SU-DHL-6 (cell line): ENCODE measurements around the gene PTRH2.

Source experiments
- H2AFZ ChIP-seq: fragments of 200-600 bp; sonication (generic); 2 replicates; pipeline ENCODE4 v1.6.1; 2014; ENCODE audit warnings: low read depth, mild to moderate bottlenecking, moderate library complexity, mixed read lengths, antibody characterized with exemption, low read length; ENCODE audit not compliant: severe bottlenecking
- H3F3A ChIP-seq: fragments of 200-600 bp; shearing (Covaris generic); 2 replicates; pipeline ENCODE4 v1.6.0; 2016; ENCODE audit warnings: antibody characterized with exemption, mild to moderate bottlenecking; ENCODE audit not compliant: insufficient read depth
- H3K27ac ChIP-seq: fragments of 200-600 bp; sonication (generic); 2 replicates; pipeline ENCODE4 v1.5.1; 2016; ENCODE audit warnings: low read depth, mild to moderate bottlenecking, low read length, moderate library complexity, mixed read lengths
- H3K27me3 ChIP-seq: fragments of 200-600 bp; sonication (generic), shearing (Covaris generic); 2 replicates; pipeline ENCODE4 v1.6.0; 2014; ENCODE audit warnings: mild to moderate bottlenecking, low read length
- H3K36me3 ChIP-seq: fragments of 200-600 bp; sonication (generic); 2 replicates; pipeline ENCODE4 v1.6.1; 2014; ENCODE audit warnings: mild to moderate bottlenecking, low read length, mixed read lengths
- H3K4me2 ChIP-seq: fragments of 300-600, 200-600 bp; shearing (Covaris generic), sonication (generic); 2 replicates; pipeline ENCODE4 v1.6.0; 2014; ENCODE audit warnings: low read length, low read depth, mild to moderate bottlenecking; ENCODE audit not compliant: poor library complexity, severe bottlenecking
- H3K4me3 ChIP-seq: fragments of 200-600 bp; sonication (generic); 2 replicates; pipeline ENCODE4 v1.5.1; 2014; ENCODE audit warnings: antibody characterized with exemption, low read length, mild to moderate bottlenecking, mixed read lengths; ENCODE audit not compliant: insufficient read depth, poor library complexity, severe bottlenecking
- H3K79me2 ChIP-seq: fragments of 200-600 bp; sonication (generic); 2 replicates; pipeline ENCODE4 v1.6.1; 2014; ENCODE audit warnings: mild to moderate bottlenecking, low read length, moderate library complexity; ENCODE audit not compliant: insufficient read depth
- H3K9ac ChIP-seq: fragments of 200-600 bp; sonication (generic); 2 replicates; pipeline ENCODE4 v1.7.0; 2014; ENCODE audit warnings: mild to moderate bottlenecking, low read length
- H3K9me2 ChIP-seq: fragments of 200-600 bp; sonication (generic); replicated peaks from 2 replicates; pipeline ENCODE4 v1.6.1; 2014; ENCODE audit warnings: low read length; ENCODE audit not compliant: insufficient read depth
- H3K9me3 ChIP-seq: fragments of 200-600 bp; sonication (generic); 2 replicates; pipeline ENCODE4 v1.6.1; 2014; ENCODE audit warnings: low read length, mixed read lengths; ENCODE audit not compliant: insufficient read depth
- H4K20me1 ChIP-seq: fragments of 200-600 bp; sonication (generic); 2 replicates; pipeline ENCODE4 v1.6.1; 2014; ENCODE audit warnings: low read depth, mild to moderate bottlenecking, antibody characterized with exemption, low read length, moderate library complexity, mixed read lengths
- EZH2phosphoT487 ChIP-seq: fragments of 200-600 bp; sonication (generic), shearing (Covaris generic); conservative IDR thresholded peaks from 2 replicates; pipeline ENCODE4 v1.6.1; 2018; ENCODE audit warnings: mild to moderate bottlenecking, antibody characterized with exemption, low read length, moderate library complexity, mixed read lengths
- TF ChIP-seq, protein P1 (sequence below): fragments of 200-600 bp; sonication (generic); IDR thresholded peaks from one replicate; pipeline ENCODE4 v1.5.1; 2017; ENCODE audit warnings: antibody characterized with exemption, mild to moderate bottlenecking, low read length, moderate library complexity; ENCODE audit not compliant: insufficient read depth, poor library complexity, severe bottlenecking

The PTRH2 gene

DNA sequence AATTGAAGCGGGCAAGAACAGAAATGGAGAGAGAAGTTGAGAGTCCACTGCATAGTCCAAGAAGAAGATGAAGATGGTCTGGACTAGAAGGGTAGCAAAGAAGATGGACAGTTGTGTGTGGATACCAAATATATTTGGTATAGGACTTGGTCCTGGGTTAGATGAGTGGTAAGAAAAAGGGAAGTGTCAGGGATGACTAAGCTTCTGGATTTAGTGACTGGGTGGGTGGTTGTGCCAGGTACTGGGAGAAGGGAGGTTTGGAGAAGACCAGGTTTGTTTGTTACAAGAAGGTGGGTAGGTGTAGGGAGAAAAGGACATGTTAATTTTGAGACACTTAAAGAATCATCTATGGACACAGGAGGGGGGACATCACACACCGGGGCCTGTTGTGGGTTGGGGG, 5.6 kb upstream of the PTRH2 start:
- no peaks in the 10 kb centered on the region for H3K9me2 ChIP-seq
- peaks cover 3% of the 10 kb centered on the region; the same call in 1 of the 2 replicates for H4K20me1 ChIP-seq
- H2AFZ ChIP-seq = no peak overlapping the region
- peaks cover 97% of the 10 kb centered on the region for H3K79me2 ChIP-seq
- TF ChIP-seq EZH2phosphoT487 = no peak
- no peak overlapping the region for H3K9ac ChIP-seq
- no peaks in the 10 kb centered on the region for H3K36me3 ChIP-seq
- H3F3A ChIP-seq = peaks cover 16% of the 10 kb centered on the region; the same call in 1 of the 2 replicates
- H3K27ac ChIP-seq = no peak overlapping the region
- H3K4me3 ChIP-seq = no peak overlapping the region
- H3K4me2 ChIP-seq = no peak overlapping the region
- H3K27me3 ChIP-seq = no peaks in the 10 kb centered on the region
- H3K9me3 ChIP-seq = no peaks in the 10 kb centered on the region

DNA sequence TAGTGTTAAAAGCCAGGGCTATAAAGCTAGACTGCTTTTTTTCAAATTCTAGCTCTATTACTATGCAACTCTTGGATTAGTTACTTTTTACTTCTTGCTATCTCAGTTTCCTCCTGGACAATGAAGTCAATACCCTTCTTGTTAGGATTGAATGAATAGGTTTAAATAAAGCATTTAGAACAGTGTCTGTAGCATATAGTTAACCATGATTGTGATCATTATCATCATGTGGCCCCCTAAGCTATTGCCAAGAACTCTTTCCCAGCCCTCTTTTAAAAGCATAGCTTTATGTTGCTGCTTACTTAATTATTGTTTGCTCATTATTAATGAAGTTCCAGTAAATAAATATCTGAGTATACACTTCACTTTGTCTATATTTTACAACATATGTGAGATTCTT, 4.7 kb upstream of the PTRH2 start:
- no peaks in the 10 kb centered on the region for H3K9me3 ChIP-seq

DNA sequence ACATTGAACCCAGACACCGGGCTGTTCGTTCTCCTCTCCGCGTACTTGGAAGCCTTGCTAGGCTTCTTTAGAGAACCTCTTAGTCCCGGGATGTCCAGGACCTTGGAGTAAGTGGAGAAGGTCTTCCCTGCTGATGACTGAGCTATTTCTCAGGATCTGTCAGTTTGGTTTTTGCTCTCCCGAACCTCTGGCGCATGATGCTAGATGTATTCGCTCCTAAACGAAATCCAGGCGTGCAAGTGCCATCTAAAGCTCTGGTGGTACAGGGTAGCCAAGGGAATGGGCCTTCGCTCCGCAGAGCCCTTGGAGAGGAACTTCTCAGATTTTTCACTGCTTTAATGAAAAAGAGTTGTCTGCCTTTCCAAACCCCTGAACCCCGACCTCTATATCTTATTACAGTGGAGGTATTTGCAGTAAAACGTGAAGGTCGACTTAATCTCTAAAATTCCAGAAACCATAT, 771 bp upstream of the PTRH2 start:
- H2AFZ ChIP-seq = peak overlapping the region; percentile 60
- H4K20me1 ChIP-seq = peaks cover 6% of the 10 kb centered on the region; the same call in 1 of the 2 replicates
- H3K27ac ChIP-seq = peak overlapping the region; percentile 78

More for the DNA sequence above, 4.7 kb upstream of the PTRH2 start:
- Histone ChIP-seq H3K27ac (no peak overlapping the region), H3F3A (peaks cover 16% of the 10 kb centered on the region; the same call in 1 of the 2 replicates), H3K36me3 (no peaks in the 10 kb centered on the region), H4K20me1 (peaks cover 3% of the 10 kb centered on the region; the same call in 1 of the 2 replicates), H3K27me3 (no peaks in the 10 kb centered on the region), H2AFZ (no peak overlapping the region), H3K4me2 (no peak overlapping the region), H3K9ac (no peak overlapping the region), H3K79me2 (peaks cover 96% of the 10 kb centered on the region), H3K9me2 (no peaks in the 10 kb centered on the region), H3K4me3 (no peak overlapping the region)
- TF ChIP-seq EZH2phosphoT487 = no peak
- TF ChIP-seq, protein P1, sequence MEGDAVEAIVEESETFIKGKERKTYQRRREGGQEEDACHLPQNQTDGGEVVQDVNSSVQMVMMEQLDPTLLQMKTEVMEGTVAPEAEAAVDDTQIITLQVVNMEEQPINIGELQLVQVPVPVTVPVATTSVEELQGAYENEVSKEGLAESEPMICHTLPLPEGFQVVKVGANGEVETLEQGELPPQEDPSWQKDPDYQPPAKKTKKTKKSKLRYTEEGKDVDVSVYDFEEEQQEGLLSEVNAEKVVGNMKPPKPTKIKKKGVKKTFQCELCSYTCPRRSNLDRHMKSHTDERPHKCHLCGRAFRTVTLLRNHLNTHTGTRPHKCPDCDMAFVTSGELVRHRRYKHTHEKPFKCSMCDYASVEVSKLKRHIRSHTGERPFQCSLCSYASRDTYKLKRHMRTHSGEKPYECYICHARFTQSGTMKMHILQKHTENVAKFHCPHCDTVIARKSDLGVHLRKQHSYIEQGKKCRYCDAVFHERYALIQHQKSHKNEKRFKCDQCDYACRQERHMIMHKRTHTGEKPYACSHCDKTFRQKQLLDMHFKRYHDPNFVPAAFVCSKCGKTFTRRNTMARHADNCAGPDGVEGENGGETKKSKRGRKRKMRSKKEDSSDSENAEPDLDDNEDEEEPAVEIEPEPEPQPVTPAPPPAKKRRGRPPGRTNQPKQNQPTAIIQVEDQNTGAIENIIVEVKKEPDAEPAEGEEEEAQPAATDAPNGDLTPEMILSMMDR = no peak

DNA sequence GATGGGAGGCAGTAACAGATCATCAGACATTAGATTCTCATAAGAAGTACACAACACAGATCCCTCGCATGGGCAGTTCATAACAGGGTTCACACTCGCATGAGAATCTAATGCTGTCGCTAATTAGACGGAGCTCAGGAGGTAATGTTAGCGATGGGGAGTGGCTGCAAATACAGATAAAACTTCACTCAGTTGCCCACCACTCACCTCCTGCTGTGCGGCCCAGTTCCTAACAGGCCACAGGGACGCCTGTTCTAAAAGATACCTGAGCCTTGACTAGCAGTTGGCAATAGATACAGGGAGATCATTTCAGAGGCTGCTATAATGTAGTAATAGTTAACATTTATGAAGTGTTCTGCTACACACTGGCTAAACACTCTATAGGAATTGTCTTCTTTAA, 4.9 kb downstream of the PTRH2 start:
- H3K9me3 ChIP-seq = no peaks in the 10 kb centered on the region
- H3K9ac ChIP-seq = no peak overlapping the region
- H3K27ac ChIP-seq = no peak overlapping the region
- H3K36me3 ChIP-seq = peaks cover 4% of the 10 kb centered on the region; the same call in 1 of the 2 replicates
- H3K4me2 ChIP-seq = no peak overlapping the region
- H3K4me3 ChIP-seq = no peak overlapping the region
- no peak for TF ChIP-seq EZH2phosphoT487
- H3F3A ChIP-seq = peaks cover 16% of the 10 kb centered on the region
- no peaks in the 10 kb centered on the region for H3K27me3 ChIP-seq
- H4K20me1 ChIP-seq = peaks cover 7% of the 10 kb centered on the region; the same call in 1 of the 2 replicates
- H2AFZ ChIP-seq = no peak overlapping the region
- peaks cover 99% of the 10 kb centered on the region for H3K79me2 ChIP-seq
- no peaks in the 10 kb centered on the region for H3K9me2 ChIP-seq

More for the DNA sequence above, 771 bp upstream of the PTRH2 start:
- Histone ChIP-seq H3F3A (peaks cover 24% of the 10 kb centered on the region), H3K4me2 (peak overlapping the region; percentile 75), H3K9me3 (no peaks in the 10 kb centered on the region), H3K9me2 (no peaks in the 10 kb centered on the region), H3K27me3 (no peaks in the 10 kb centered on the region), H3K79me2 (peaks cover 99% of the 10 kb centered on the region), H3K9ac (peak overlapping the region; percentile 83), H3K4me3 (peak overlapping the region; percentile 90), H3K36me3 (no peaks in the 10 kb centered on the region)
- TF ChIP-seq EZH2phosphoT487 = no peak
- TF ChIP-seq, protein P1 = no peak
